ENCODE measurements around the gene OSBPL3.

Gene OSBPL3

GRCh38 chr7:24899905-24900304, 80.1 kb downstream of the OSBPL3 start:
- no peak for DNase-seq (ENCODE audit: extremely low read depth in 1 of 2, low read depth in 1 of 2)

- DNase-seq (ENCODE audit: extremely low read depth in 1 of 2, low read depth in 1 of 2), result no peak
Observed at GRCh38 chr7:24899161-24899560, 80.8 kb downstream of the OSBPL3 start.

- no peak for DNase-seq (ENCODE audit: extremely low read depth in 1 of 2, low read depth in 1 of 2)
Observed at GRCh38 chr7:24898691-24899090, 81.3 kb downstream of the OSBPL3 start.

DNA sequence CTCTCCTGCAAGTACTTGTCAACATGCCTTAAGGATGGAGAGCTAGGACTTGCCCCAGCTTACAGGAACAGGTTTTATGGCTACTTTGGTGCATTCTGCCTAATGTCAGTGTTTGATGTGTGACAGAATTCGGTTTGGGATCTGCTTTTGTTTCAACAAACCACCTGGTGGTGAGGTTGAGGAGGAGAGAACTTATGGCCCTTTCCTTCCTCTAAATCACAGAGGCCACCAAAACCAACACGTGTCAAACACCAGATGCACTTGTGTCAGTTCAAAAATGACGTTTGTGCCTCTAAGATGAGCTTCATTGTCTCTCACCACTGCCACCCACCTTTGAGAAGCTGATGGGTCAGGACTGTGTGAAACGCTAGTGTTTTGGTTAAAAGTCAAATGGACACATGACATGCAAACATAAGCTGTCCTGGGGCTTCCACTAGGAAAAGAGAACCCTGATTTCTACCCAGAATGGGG, 83.9 kb downstream of the OSBPL3 start:
- DNase-seq (ENCODE audit: extremely low read depth in 1 of 2, low read depth in 1 of 2), result no peak

GRCh38 chr7:24894429-24895221, 85.4 kb downstream of the OSBPL3 start:
- no peak for DNase-seq (ENCODE audit: extremely low read depth in 1 of 2, low read depth in 1 of 2)

DNA sequence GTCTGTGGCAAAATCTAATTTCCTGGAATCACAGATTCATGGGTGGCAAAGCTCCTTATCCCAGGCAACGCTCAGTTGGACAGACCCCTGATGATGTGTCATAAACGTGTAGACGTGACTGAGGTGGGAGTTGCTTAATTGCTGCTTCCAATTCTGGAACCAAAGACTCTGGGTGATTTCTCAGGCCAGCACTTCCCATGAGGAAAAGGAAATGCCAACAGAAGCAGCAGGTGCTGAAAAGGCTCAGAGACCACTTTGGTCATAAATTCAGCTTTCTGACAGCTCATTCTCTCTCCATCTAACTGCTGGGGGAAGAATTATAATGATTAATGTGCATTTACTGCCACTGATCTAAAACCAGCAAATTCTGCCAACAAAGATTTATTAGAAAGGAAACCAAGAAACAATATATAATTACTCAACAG, 88.7 kb downstream of the OSBPL3 start:
- DNase-seq (ENCODE audit: extremely low read depth in 1 of 2, low read depth in 1 of 2), result no peak

DNA sequence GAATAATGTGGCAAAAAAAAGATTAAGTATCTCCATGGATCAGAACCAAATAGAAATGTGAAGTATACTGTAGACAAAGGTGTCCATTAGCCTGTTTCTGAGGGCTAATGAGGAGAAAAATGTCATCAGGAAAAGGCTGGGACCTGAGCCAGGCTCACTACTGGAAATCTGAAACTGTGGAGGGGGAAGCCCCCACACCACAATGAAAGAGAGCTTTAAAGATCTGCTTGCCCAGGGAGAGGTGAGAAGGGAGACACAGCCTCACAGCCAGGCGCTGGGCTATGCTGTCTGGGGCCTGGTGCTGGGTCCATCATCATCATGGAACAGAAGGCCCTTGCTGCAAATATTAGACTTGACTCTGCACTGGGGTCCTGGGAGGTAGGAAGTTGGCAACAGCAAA, 90.4 kb downstream of the OSBPL3 start:
- no peak for DNase-seq (ENCODE audit: extremely low read depth in 1 of 2, low read depth in 1 of 2)

- no peak for DNase-seq (ENCODE audit: extremely low read depth in 1 of 2, low read depth in 1 of 2)
Observed at GRCh38 chr7:24888653-24889052, 91.3 kb downstream of the OSBPL3 start.

DNA sequence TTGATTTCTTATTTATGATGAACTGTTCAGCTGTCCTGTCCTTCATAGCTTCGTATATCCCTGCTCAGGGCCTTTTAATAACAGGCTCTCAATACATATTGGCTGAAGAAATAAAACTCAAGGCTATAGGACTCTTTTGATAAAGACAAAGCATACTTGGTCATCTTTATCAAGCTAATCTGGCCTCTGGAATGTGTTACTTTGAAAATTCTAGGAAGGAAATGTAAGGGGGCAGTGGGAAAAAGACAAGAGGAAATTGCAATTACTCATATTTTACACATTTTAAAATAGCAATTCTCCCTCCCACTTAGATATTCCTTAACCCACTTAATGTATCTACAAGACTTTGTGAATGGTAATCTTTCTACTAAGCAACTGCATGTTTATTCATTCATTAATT, 94.3 kb downstream of the OSBPL3 start:
- no peak for DNase-seq (ENCODE audit: extremely low read depth in 1 of 2, low read depth in 1 of 2)

DNA sequence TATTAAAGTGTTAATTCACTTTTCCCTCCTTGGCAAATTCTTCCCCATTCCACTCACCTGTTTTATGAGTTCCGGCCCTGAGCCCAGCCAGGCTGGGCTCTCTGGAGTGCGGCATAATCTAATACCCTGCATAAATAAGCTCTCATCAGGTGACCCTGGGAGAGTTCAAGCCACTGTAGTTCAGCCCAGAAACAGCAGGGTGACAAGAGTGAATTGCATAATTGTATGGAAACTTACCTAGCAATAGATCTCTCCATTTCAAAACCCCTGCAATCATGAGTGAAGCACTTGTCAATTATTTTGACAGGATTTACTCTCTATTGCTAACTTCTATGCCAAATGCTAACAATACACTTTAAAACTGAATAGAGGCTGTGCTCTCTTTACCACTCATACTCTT, 94.7 kb downstream of the OSBPL3 start:
- no peak for DNase-seq (ENCODE audit: extremely low read depth in 1 of 2, low read depth in 1 of 2)

DNA sequence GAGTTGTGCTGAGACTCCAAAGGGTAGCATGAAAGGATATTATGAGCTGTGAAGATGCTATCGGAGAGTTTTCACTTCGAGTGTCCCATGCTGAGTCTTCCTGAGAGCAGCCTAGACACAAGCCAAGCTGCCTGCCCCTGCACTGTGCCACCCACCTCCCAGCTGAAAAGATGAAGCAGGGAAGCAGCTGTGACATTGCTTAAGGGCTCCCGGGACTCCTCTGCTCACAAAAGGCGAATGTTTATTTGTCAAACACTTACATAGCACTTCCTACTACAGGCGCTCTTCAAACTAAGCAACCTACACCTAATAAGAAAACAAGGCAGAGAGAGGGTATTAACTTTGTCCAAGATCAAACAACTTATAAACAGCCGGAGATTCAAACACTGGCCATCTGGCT, 95.6 kb downstream of the OSBPL3 start:
- no peak for DNase-seq (ENCODE audit: extremely low read depth in 1 of 2, low read depth in 1 of 2)

DNA sequence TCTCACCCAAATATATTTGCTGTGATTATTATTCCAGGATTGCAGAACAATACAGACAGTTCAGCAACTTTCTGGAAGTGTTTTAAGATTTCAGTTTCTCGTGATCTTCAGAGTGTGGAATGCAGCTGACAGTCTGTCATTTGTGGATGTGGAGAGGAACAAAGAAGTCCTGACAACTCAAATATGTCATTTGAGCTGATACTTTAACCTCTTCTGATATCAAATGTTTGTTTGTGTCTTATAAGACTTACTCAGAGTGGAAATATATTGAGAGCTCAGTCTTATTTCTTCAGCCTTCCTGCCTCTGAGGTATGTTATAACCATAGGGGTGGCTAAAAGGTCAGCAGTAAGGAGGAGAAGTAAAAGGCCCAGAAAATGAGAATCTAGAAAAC, 96.4 kb downstream of the OSBPL3 start:
- no peak for DNase-seq (ENCODE audit: extremely low read depth in 1 of 2, low read depth in 1 of 2)

DNA sequence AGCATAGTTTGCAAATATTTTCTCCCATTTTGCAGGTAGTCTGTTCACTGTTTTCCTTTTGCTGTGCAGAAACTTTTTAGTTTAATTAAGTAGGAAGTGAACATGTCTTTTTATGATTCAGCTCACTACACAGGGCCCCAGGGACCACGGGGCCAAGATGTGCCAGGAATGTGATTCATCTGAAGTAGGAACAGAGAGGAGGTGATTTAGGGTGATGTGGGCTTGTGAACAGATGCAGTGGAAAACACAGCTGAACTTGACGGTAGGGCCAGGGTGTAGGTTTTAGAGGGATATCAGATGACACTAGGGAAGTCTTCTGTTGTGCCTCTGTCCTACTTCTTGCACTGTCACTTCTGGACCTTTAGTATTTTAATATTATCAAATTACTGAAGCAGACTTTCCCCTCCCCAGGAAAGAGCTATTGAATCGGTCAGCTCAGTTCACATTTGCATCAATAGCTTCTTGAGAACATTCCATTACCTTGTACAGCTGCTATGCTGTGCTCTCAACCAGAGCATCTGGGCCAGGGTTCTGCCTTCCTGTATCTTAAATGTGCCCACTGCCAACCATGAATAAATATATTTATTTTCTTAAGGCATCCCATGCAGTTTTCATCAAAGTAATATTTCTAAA, 96.9 kb downstream of the OSBPL3 start:
- no peak for DNase-seq (ENCODE audit: extremely low read depth in 1 of 2, low read depth in 1 of 2)

DNA sequence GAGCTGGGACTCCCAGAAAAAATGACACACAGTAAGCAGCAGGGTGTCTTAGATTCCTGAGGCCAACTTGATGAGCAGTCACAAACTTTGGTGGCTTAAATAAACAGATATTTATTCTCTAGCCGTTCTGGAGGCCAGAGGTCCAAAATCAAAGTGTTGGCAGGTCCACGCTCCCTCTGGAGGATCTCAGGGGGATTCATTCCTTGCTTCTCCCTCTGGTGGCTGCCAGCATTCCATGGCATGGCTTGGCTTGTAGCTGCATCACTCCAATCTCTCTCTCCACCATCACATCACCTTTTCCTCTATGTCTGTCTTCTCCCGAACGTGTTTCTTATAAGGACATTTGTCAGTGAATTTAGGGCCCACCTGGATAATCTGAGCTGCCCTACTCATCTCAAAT, 98.4 kb downstream of the OSBPL3 start:
- no peak for DNase-seq (ENCODE audit: extremely low read depth in 1 of 2, low read depth in 1 of 2)

DNA sequence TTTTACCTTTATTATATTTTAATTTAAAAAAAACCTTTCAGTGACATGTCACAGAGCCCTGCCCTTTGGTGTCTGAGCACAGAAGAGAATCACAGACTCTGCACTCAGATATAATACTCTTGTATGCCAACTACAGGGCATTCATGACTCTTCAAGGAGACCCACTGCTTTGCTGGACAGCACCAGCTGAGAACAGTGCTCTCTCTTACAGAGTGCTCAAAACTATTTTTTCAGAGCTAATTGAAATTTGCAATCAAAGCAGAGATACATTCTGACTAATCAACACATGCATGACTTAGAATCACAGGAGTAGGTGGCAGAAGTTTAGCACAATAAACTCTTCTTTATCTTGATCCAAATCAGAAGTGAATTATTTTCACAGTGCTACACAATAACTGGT, 99.1 kb downstream of the OSBPL3 start:
- DNase-seq (ENCODE audit: extremely low read depth in 1 of 2, low read depth in 1 of 2), result no peak

DNA sequence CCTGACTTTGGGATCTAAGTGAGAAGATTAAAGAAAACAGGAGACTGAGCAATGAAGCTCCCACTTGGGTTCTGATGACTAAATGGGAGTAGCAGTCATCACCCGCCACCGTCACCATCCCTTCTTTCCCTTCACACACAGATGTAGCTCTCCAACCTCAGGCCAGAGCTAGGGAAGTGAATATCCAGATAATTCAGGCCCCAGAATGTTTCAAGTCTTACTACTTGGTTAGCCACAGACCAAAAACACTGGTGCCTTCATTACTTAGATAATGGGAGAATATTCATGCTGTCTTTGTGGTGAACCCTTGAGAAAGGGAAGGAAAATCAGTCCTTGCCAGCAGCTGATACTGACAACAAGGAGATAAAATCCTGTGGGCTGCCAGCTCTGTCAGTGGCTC, 100.7 kb downstream of the OSBPL3 start:
- no peak for DNase-seq (ENCODE audit: extremely low read depth in 1 of 2, low read depth in 1 of 2)

DNA sequence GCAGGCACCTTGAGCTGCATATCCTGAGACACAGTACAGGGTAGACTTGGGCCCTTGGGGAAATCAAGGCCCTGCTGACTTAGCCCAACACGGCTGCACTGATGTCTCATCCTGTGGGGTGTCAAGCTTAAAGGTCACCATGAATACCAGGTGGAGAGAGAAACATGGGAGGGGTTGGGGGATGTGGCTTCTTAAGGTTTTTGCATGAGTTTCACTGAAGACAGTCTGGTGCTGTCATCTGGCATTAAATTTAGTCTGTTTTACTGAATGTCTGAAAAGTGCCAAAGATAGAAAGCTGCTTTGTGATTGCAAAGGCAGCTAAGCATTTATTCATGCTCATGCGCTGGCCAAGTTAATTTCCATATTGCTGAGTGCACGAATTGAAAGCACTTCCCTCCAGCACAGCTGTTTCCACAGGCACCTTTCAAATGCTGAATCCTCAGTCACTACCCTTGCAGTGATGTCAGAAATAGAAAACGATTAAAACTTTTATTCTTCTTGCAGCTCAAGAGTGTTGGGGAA, 102.1 kb downstream of the OSBPL3 start:
- no peak for DNase-seq (ENCODE audit: extremely low read depth in 1 of 2, low read depth in 1 of 2)

- no peak for DNase-seq (ENCODE audit: extremely low read depth in 1 of 2, low read depth in 1 of 2)
Observed at GRCh38 chr7:24874791-24875190, 105.2 kb downstream of the OSBPL3 start.

GRCh38 chr7:24873944-24874343, 106.0 kb downstream of the OSBPL3 start:
- no peak for DNase-seq (ENCODE audit: extremely low read depth in 1 of 2, low read depth in 1 of 2)

DNA sequence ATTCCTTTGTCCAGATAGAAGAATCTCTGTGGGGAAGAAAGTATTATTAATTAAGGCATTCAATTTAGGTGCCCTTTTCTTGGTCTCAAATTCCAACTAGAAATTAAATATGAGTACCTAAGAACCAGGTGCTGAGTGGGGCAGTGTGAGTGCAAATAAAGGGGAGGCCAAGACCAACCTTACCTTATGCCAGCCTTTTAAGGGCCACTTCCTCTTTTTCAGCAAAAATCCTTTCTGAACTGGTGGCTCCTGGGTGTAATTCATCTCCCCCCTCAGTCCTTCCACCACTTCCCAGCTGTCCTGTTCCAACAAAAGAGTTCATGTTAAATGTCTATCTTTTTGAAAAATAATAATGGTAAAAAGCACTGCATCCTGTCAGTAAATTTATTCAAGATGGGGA, 108.2 kb downstream of the OSBPL3 start:
- no peak for DNase-seq (ENCODE audit: extremely low read depth in 1 of 2, low read depth in 1 of 2)

DNA sequence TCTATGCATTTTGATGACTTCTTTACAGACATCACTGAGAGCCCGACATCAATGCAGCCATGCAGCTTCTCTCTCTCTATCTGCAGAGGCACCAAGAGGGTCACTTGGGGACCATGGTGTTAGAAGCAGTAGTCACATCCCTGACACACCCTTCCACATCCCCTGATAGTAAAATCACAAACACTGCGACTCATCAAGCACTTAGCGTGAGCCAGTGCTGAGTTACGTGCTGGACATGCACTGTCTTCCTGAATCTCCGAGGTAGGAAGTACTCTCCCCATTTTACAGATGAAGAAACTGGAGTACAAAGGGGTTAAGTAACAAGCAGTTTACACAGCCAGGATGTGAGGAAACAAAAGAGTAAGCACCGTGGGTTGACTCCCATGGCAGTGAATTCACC, 109.2 kb downstream of the OSBPL3 start:
- no peak for DNase-seq (ENCODE audit: extremely low read depth in 1 of 2, low read depth in 1 of 2)

GRCh38 chr7:24869572-24869971, 110.4 kb downstream of the OSBPL3 start:
- no peak for DNase-seq (ENCODE audit: extremely low read depth in 1 of 2, low read depth in 1 of 2)
